ENCODE data around the gene ABCC1.
A peak's percentile ranks its signal among the peaks of the same experiment; 100 is the strongest.

ABCC1 gene

GRCh38 chr16:16021988-16022682 lies 72.7 kb downstream of the ABCC1 start:
- no peak for DNase-seq

- DNase-seq, result no peak
Observed at GRCh38 chr16:16022683-16023064, 73.3 kb downstream of the ABCC1 start.

- peak; percentile 62 to 65 for DNase-seq
Observed at GRCh38 chr16:16025214-16025968, 76.0 kb downstream of the ABCC1 start.

GRCh38 chr16:16027728-16028310 lies 78.4 kb downstream of the ABCC1 start:
- no peak for DNase-seq

- DNase-seq, result no peak
Observed at GRCh38 chr16:16028311-16028999, 79.0 kb downstream of the ABCC1 start.

GRCh38 chr16:16029431-16030011 lies 80.1 kb downstream of the ABCC1 start:
- no peak for DNase-seq

GRCh38 chr16:16030449-16030848 lies 81.0 kb downstream of the ABCC1 start:
- no peak for DNase-seq

- DNase-seq, result no peak
Observed at GRCh38 chr16:16031401-16031800, 82.0 kb downstream of the ABCC1 start.

- DNase-seq, result no peak
Observed at GRCh38 chr16:16032271-16032979, 83.0 kb downstream of the ABCC1 start.

GRCh38 chr16:16033208-16033717 lies 83.8 kb downstream of the ABCC1 start:
- no peak for DNase-seq

GRCh38 chr16:16036359-16036792 lies 87.0 kb downstream of the ABCC1 start:
- no peak for DNase-seq

- DNase-seq, result no peak
Observed at GRCh38 chr16:16037521-16037920, 88.1 kb downstream of the ABCC1 start.

- no peak for DNase-seq
Observed at GRCh38 chr16:16037970-16038369, 88.6 kb downstream of the ABCC1 start.

GRCh38 chr16:16038950-16039349 lies 89.5 kb downstream of the ABCC1 start:
- no peak for DNase-seq

GRCh38 chr16:16041196-16041892 lies 91.9 kb downstream of the ABCC1 start:
- DNase-seq, result no peak

- no peak for DNase-seq
Observed at GRCh38 chr16:16042076-16042475, 92.7 kb downstream of the ABCC1 start.

GRCh38 chr16:16045296-16045695 lies 95.9 kb downstream of the ABCC1 start:
- no peak for DNase-seq

GRCh38 chr16:16045879-16046278 lies 96.5 kb downstream of the ABCC1 start:
- DNase-seq, result no peak

- no peak for DNase-seq
Observed at GRCh38 chr16:16047761-16048160, 98.3 kb downstream of the ABCC1 start.

GRCh38 chr16:16048904-16049582 lies 99.6 kb downstream of the ABCC1 start:
- no peak for DNase-seq

GRCh38 chr16:16050106-16050505 lies 100.7 kb downstream of the ABCC1 start:
- no peak for DNase-seq
